IPS-20b (cell line): ENCODE measurements around the gene XRCC4.
A peak's percentile ranks its signal among the peaks of the same experiment; 100 is the strongest.
"Not testable (repeated sequence)": the region's sequence is repeated elsewhere in the genome, so short reads cannot be mapped to it uniquely, and the experiment has no call there.

Experiments
- H3K27ac ChIP-seq: one replicate; pipeline ENCODE4 v1.5.1; 2013; ENCODE audit warnings: low read length
- H3K27me3 ChIP-seq: 2 replicates; pipeline ENCODE4 v1.6.1; 2013; ENCODE audit warnings: mild to moderate bottlenecking, low read length, inconsistent platforms; ENCODE audit not compliant: insufficient read depth
- H3K36me3 ChIP-seq: 2 replicates; pipeline ENCODE4 v1.6.1; 2013; ENCODE audit warnings: low read depth, mild to moderate bottlenecking, inconsistent platforms, low read length, moderate library complexity; ENCODE audit not compliant: insufficient read depth
- H3K4me1 ChIP-seq: 2 replicates; pipeline ENCODE4 v1.6.1; 2013; ENCODE audit warnings: mild to moderate bottlenecking, control low read depth, inconsistent platforms, low read length, moderate library complexity; ENCODE audit not compliant: insufficient read depth
- H3K4me3 ChIP-seq: 2 replicates; pipeline ENCODE4 v1.5.1; 2013; ENCODE audit warnings: mild to moderate bottlenecking, low read length, inconsistent platforms
- H3K9ac ChIP-seq: 2 replicates; pipeline ENCODE4 v1.6.1; 2013; ENCODE audit warnings: low read depth, mild to moderate bottlenecking, inconsistent platforms, low read length, moderate library complexity
- H3K9me3 ChIP-seq: 2 replicates; pipeline ENCODE4 v1.6.1; 2013; ENCODE audit warnings: mild to moderate bottlenecking, low read depth, low read length, inconsistent platforms; ENCODE audit not compliant: insufficient read depth

Gene XRCC4

DNA sequence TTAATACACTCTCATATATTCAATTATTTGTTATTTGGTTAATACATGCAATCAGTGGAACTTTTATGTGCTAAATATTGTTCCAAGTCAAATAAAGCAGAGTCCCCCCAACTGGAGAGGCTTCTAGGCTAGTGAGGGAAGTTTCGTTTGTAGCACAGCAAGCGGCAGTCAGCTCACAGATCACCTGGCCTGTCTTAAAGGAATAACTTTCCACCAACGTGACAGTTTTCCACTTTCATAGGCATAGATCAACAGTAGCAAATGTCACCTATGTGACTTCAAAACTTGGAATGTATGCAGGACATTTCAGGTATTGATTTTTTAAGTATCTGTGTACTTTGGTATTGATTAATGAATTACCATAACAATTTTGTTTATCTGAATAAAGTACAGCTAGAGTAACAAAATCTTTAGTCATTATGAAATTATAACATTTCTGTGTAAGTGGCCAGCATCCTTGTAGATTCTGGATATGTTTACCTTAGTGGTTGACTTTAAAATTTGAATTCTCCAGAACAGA is 264.5 kb downstream of the XRCC4 start:
- peaks cover 2% of the 10 kb centered on the region; the same call in 1 of the 2 replicates for H3K9me3 ChIP-seq
- H3K27me3 ChIP-seq = no peaks in the 10 kb centered on the region
- no peaks in the 10 kb centered on the region for H3K36me3 ChIP-seq
- no peak overlapping the region for H3K9ac ChIP-seq
- 0 out of 2 replicates have a peak, but pooled peaks cover 10% of the 10 kb centered on the region for H3K4me1 ChIP-seq
- H3K27ac ChIP-seq = no peak overlapping the region
- no peak overlapping the region for H3K4me3 ChIP-seq

GRCh38 chr5:83342465-83342864 is 265.1 kb downstream of the XRCC4 start:
- Histone ChIP-seq H3K27ac (no peak overlapping the region), H3K36me3 (no peaks in the 10 kb centered on the region), H3K9me3 (peaks cover 8% of the 10 kb centered on the region; the same call in 1 of the 2 replicates), H3K4me1 (0 out of 2 replicates have a peak, but pooled peaks cover 10% of the 10 kb centered on the region), H3K4me3 (no peak overlapping the region), H3K9ac (no peak overlapping the region), H3K27me3 (no peaks in the 10 kb centered on the region)

GRCh38 chr5:83343299-83343698 is 266.0 kb downstream of the XRCC4 start:
- 0 out of 2 replicates have a peak, but pooled peaks cover 10% of the 10 kb centered on the region for H3K4me1 ChIP-seq
- H3K27ac ChIP-seq = no peak overlapping the region
- no peaks in the 10 kb centered on the region for H3K36me3 ChIP-seq
- no peak overlapping the region for H3K9ac ChIP-seq
- no peak overlapping the region for H3K4me3 ChIP-seq
- peaks cover 16% of the 10 kb centered on the region for H3K9me3 ChIP-seq
- no peaks in the 10 kb centered on the region for H3K27me3 ChIP-seq

GRCh38 chr5:83345423-83345822 is 268.1 kb downstream of the XRCC4 start:
- H3K4me1 ChIP-seq = 0 out of 2 replicates have a peak, but pooled peaks cover 7% of the 10 kb centered on the region
- no peaks in the 10 kb centered on the region; the same call in 1 of the 2 replicates for H3K36me3 ChIP-seq
- H3K27ac ChIP-seq = no peak overlapping the region
- H3K9me3 ChIP-seq = peaks cover 37% of the 10 kb centered on the region
- no peaks in the 10 kb centered on the region for H3K27me3 ChIP-seq
- no peak overlapping the region for H3K9ac ChIP-seq
- no peak overlapping the region for H3K4me3 ChIP-seq

DNA sequence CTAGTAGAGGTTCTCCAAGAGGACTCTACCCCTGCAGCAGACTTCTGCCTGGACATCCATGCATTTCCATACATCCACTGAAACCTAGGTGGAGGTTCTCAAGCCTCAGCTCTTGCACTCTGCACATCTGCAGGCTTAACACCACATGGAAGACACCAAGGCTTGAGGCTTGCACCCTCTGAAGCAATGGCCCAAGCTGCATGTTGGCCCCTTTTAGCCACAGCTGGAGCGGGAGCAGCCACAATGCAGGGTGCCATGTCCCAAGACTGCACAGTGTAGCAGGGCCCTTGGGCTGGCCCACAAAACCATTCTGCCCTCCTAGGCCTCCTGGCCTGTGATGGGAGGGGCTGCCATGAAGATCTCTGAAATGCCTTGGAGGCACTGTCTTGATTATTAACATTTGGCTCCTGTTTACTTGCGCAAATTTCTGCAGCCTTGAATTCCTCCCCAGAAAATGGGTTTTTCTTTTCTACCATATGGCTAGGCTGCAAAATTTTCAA is 271.0 kb downstream of the XRCC4 start:
- Histone ChIP-seq H3K36me3 (no peaks in the 10 kb centered on the region; the same call in 1 of the 2 replicates), H3K4me1 (peaks cover 9% of the 10 kb centered on the region; the same call in 1 of the 2 replicates), H3K4me3 (no peak overlapping the region; the same call in 1 of the 2 replicates), H3K27ac (no peak overlapping the region), H3K9ac (no peak overlapping the region), H3K27me3 (no peaks in the 10 kb centered on the region), H3K9me3 (peaks cover 44% of the 10 kb centered on the region)

GRCh38 chr5:83353231-83353630 is 275.9 kb downstream of the XRCC4 start:
- Histone ChIP-seq H3K9ac (no peak overlapping the region), H3K27ac (peak overlapping the region; percentile 70), H3K9me3 (peaks cover 29% of the 10 kb centered on the region), H3K4me3 (no peak overlapping the region), H3K36me3 (no peaks in the 10 kb centered on the region; the same call in 1 of the 2 replicates), H3K4me1 (peaks cover 30% of the 10 kb centered on the region; the same call in 1 of the 2 replicates), H3K27me3 (no peaks in the 10 kb centered on the region)

GRCh38 chr5:83353774-83354173 is 276.4 kb downstream of the XRCC4 start:
- 0 out of 2 replicates have a peak overlapping the region, but pooled peaks have one; percentile 3 for H3K4me3 ChIP-seq
- H3K27ac ChIP-seq = peak overlapping the region; percentile 70
- peaks cover 24% of the 10 kb centered on the region for H3K9me3 ChIP-seq
- H3K4me1 ChIP-seq = peaks cover 30% of the 10 kb centered on the region; the same call in 1 of the 2 replicates
- peak overlapping the region; percentile 51; the same call in 1 of the 2 replicates for H3K9ac ChIP-seq
- H3K36me3 ChIP-seq = no peaks in the 10 kb centered on the region; the same call in 1 of the 2 replicates
- H3K27me3 ChIP-seq = no peaks in the 10 kb centered on the region

DNA sequence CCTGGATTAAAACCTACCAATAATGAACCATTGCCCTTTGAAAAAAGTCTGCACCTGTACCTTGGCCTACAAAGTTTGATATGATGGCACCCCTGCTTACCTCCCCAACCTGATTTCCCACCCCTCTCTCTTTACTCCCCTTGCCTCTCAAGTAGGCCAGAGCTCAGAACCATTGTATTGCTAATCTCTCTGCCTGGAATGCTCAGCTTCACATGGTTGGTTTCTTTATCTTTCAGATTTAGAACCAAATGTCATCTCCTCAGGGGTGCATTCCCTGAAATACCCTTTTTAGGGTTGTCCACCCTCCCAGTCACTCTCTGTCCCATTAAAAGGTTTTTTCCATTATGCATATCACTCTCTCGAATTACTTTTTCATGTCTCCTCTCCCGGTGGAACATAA is 277.6 kb downstream of the XRCC4 start:
- Histone ChIP-seq H3K9ac (peak overlapping the region; percentile 51; the same call in 1 of the 2 replicates), H3K36me3 (no peaks in the 10 kb centered on the region; the same call in 1 of the 2 replicates), H3K9me3 (peaks cover 12% of the 10 kb centered on the region), H3K4me3 (peak overlapping the region; percentile 41), H3K27me3 (no peaks in the 10 kb centered on the region), H3K27ac (peak overlapping the region; percentile 70), H3K4me1 (peaks cover 30% of the 10 kb centered on the region; the same call in 1 of the 2 replicates)

GRCh38 chr5:83355482-83356014 is 278.2 kb downstream of the XRCC4 start:
- not testable (repeated sequence) for H3K27me3 ChIP-seq, H3K36me3 ChIP-seq
- peaks cover 30% of the 10 kb centered on the region; the same call in 1 of the 2 replicates for H3K4me1 ChIP-seq
- H3K9me3 ChIP-seq = peaks cover 12% of the 10 kb centered on the region
- peak overlapping the region; percentile 41; the same call in 1 of the 2 replicates for H3K4me3 ChIP-seq
- H3K27ac ChIP-seq = peak overlapping the region; percentile 1
- H3K9ac ChIP-seq = peak overlapping the region; percentile 18; the same call in 1 of the 2 replicates

- H3K9ac ChIP-seq = no peak overlapping the region
These were observed 280.4 kb downstream of the XRCC4 start for GRCh38 chr5:83357621-83358231.

GRCh38 chr5:83360573-83360972 is 283.2 kb downstream of the XRCC4 start:
- H3K9ac ChIP-seq = no peak overlapping the region
- H3K4me3 ChIP-seq = no peak overlapping the region
- H3K4me1 ChIP-seq = peaks cover 9% of the 10 kb centered on the region; the same call in 1 of the 2 replicates
- peaks cover 7% of the 10 kb centered on the region for H3K9me3 ChIP-seq
- H3K36me3 ChIP-seq = no peaks in the 10 kb centered on the region
- H3K27me3 ChIP-seq = no peaks in the 10 kb centered on the region
- H3K27ac ChIP-seq = no peak overlapping the region

More at GRCh38 chr5:83357621-83358231, 280.4 kb downstream of the XRCC4 start:
- Histone ChIP-seq H3K9me3 (peaks cover 7% of the 10 kb centered on the region), H3K27me3 (no peaks in the 10 kb centered on the region), H3K27ac (no peak overlapping the region), H3K36me3 (no peaks in the 10 kb centered on the region), H3K4me1 (peaks cover 25% of the 10 kb centered on the region; the same call in 1 of the 2 replicates), H3K4me3 (no peak overlapping the region)
